DND-41 (cell line): ENCODE measurements around the gene CBR1.

Experiments used
- ATAC-seq: fragments of 200-7000 bp; cut with Tn5 transposase; 3 replicates; pipeline ENCODE4 v1.9.1; 2021; ENCODE audit warnings: low read depth; ENCODE audit not compliant: insufficient read depth
- DNase-seq: peaks from one replicate; pipeline ENCODE4 v3.0.0-alpha.2; 2020
- H2AFZ ChIP-seq: 2 replicates; pipeline ENCODE4 v1.6.0; 2012; ENCODE audit warnings: low read depth, low read length
- H3K27ac ChIP-seq: 2 replicates; pipeline ENCODE4 v1.5.1; 2012; ENCODE audit warnings: low read length, inconsistent platforms
- H3K27me3 ChIP-seq: fragments of 200-600 bp; sonication (generic); 2 replicates; pipeline ENCODE4 v1.6.0; 2012; ENCODE audit warnings: low read length, mild to moderate bottlenecking, inconsistent platforms; ENCODE audit not compliant: insufficient read depth, poor library complexity
- H3K36me3 ChIP-seq: 2 replicates; pipeline ENCODE4 v1.5.1; 2012; ENCODE audit warnings: low read length, inconsistent platforms; ENCODE audit not compliant: insufficient read depth
- H3K4me1 ChIP-seq: 2 replicates; pipeline ENCODE4 v1.5.1; 2012; ENCODE audit warnings: mild to moderate bottlenecking, low read length; ENCODE audit not compliant: insufficient read depth
- H3K4me2 ChIP-seq: 2 replicates; pipeline ENCODE4 v1.6.0; 2012; ENCODE audit warnings: mild to moderate bottlenecking, moderate library complexity, low read length, inconsistent platforms; ENCODE audit not compliant: insufficient read depth
- H3K4me3 ChIP-seq, 2 experiments: fragments of 200-600 bp in 1 of 2; shearing (Covaris generic) in 1 of 2; 2 replicates each; pipeline ENCODE4 v1.5.1; 2012 to 2016; ENCODE audit warnings: inconsistent platforms in 2 of 2, low read length in 2 of 2, mild to moderate bottlenecking in 2 of 2, low read depth in 1 of 2, moderate library complexity in 1 of 2
- H3K79me2 ChIP-seq: 2 replicates; pipeline ENCODE4 v1.6.0; 2012; ENCODE audit warnings: low read length, inconsistent platforms; ENCODE audit not compliant: insufficient read depth
- H3K9ac ChIP-seq: 2 replicates; pipeline ENCODE4 v1.6.0; 2012; ENCODE audit warnings: low read depth, mild to moderate bottlenecking, inconsistent platforms, low read length, moderate library complexity
- H3K9me3 ChIP-seq: 2 replicates; pipeline ENCODE4 v1.5.1; 2012; ENCODE audit warnings: low read length, moderate library complexity, mild to moderate bottlenecking, inconsistent platforms; ENCODE audit not compliant: insufficient read depth, severe bottlenecking
- H4K20me1 ChIP-seq: 2 replicates; pipeline ENCODE4 v1.6.0; 2012; ENCODE audit warnings: low read length; ENCODE audit not compliant: insufficient read depth
- EZH2 ChIP-seq: IDR thresholded peaks from 3 replicates; pipeline ENCODE4 v1.6.1; 2012; ENCODE audit warnings: borderline replicate concordance, low read depth, mild to moderate bottlenecking, moderate library complexity, low read length, inconsistent platforms; ENCODE audit not compliant: severe bottlenecking
- TF ChIP-seq, protein P1 (sequence below): IDR thresholded peaks from 2 replicates; pipeline ENCODE4 v1.5.1; 2012; ENCODE audit warnings: borderline replicate concordance, low read length, moderate library complexity, mild to moderate bottlenecking; ENCODE audit not compliant: poor library complexity, severe bottlenecking; ENCODE audit errors: extremely low read depth

CBR1 gene

GRCh38 chr21:36120304-36120888 lies 50.6 kb downstream of the CBR1 start:
- H3K4me2 ChIP-seq, result no peak overlapping the region
- H3K27me3 ChIP-seq, result no peaks in the 10 kb centered on the region
- no peaks in the 10 kb centered on the region for H3K9me3 ChIP-seq
- H3K9ac ChIP-seq, result no peak overlapping the region
- no peak for TF ChIP-seq EZH2
- TF ChIP-seq, protein P1, sequence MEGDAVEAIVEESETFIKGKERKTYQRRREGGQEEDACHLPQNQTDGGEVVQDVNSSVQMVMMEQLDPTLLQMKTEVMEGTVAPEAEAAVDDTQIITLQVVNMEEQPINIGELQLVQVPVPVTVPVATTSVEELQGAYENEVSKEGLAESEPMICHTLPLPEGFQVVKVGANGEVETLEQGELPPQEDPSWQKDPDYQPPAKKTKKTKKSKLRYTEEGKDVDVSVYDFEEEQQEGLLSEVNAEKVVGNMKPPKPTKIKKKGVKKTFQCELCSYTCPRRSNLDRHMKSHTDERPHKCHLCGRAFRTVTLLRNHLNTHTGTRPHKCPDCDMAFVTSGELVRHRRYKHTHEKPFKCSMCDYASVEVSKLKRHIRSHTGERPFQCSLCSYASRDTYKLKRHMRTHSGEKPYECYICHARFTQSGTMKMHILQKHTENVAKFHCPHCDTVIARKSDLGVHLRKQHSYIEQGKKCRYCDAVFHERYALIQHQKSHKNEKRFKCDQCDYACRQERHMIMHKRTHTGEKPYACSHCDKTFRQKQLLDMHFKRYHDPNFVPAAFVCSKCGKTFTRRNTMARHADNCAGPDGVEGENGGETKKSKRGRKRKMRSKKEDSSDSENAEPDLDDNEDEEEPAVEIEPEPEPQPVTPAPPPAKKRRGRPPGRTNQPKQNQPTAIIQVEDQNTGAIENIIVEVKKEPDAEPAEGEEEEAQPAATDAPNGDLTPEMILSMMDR, result no peak
- no peaks in the 10 kb centered on the region for H3K36me3 ChIP-seq
- no peak overlapping the region for H3K4me3 ChIP-seq
- no peak for DNase-seq
- no peaks in the 10 kb centered on the region; the same call in 1 of the 2 replicates for H3K4me1 ChIP-seq
- no peak for ATAC-seq
- H4K20me1 ChIP-seq, result no peaks in the 10 kb centered on the region
- H2AFZ ChIP-seq, result no peak overlapping the region
- no peaks in the 10 kb centered on the region for H3K79me2 ChIP-seq
- H3K27ac ChIP-seq, result no peak overlapping the region
